Measurements from ENCODE around the gene SMOC2. TPM values are rescaled to one million over a fixed set of nuclear protein-coding genes. Genes with fewer than 3 reads are reported as not detected.

The SMOC2 gene
- total and polyA plus RNA-seq, 12 donors, result 6.6 to 39.1 (median 17.6) TPM

- 88 to 89% methylated on average over 13 of the region's 13 CpGs for WGBS, 2 donors
- DNase-seq (no peak), ATAC-seq (no peak)
- TF ChIP-seq, protein P1, sequence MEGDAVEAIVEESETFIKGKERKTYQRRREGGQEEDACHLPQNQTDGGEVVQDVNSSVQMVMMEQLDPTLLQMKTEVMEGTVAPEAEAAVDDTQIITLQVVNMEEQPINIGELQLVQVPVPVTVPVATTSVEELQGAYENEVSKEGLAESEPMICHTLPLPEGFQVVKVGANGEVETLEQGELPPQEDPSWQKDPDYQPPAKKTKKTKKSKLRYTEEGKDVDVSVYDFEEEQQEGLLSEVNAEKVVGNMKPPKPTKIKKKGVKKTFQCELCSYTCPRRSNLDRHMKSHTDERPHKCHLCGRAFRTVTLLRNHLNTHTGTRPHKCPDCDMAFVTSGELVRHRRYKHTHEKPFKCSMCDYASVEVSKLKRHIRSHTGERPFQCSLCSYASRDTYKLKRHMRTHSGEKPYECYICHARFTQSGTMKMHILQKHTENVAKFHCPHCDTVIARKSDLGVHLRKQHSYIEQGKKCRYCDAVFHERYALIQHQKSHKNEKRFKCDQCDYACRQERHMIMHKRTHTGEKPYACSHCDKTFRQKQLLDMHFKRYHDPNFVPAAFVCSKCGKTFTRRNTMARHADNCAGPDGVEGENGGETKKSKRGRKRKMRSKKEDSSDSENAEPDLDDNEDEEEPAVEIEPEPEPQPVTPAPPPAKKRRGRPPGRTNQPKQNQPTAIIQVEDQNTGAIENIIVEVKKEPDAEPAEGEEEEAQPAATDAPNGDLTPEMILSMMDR (IDR thresholded peaks at IDR 0.05), result no peak
- no peaks in the 10 kb centered on the region for H3K36me3 ChIP-seq
- no peak overlapping the region for H3K4me3 ChIP-seq
- H3K9me3 ChIP-seq, result no peaks in the 10 kb centered on the region
- H3K27me3 ChIP-seq, result peaks cover 0 to 7% (median 0%) of the 10 kb centered on the region in 7 donors
- peaks cover 0 to 26% (median 7%) of the 10 kb centered on the region in 9 donors for H3K4me1 ChIP-seq
- H3K27ac ChIP-seq, result no peak overlapping the region
- intact Hi-C loops (cut with DNase I), result no loop called here
These were observed 20.3 kb upstream of the SMOC2 start for GRCh38 chr6:168420706-168421105.

DNA sequence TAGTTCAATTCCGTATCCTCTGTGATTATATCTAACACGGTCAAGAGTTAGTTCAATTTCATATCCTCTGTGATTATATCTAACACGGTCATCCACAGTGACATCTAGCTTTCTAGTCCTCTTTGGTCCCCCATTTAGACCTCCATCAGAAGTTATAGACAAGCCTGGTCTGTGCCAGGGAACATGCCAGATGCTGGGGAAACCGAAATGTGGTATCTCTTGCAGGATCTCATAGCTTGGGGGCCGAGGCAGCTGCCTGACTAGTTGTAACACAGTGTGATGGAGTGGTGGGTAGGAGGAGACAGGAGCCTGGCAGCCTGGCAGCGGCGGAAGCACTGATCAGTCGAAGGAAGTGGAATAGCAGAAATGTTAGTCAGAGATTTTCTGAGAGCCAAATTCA is 13.8 kb upstream of the SMOC2 start:
- ATAC-seq (no peak), DNase-seq (no peak)
- H3K36me3 ChIP-seq, result no peaks in the 10 kb centered on the region
- no peak overlapping the region for H3K27ac ChIP-seq
- intact Hi-C loops (cut with DNase I), result no loop called here
- H3K27me3 ChIP-seq, result peaks cover 0 to 24% (median 10%) of the 10 kb centered on the region in 7 donors
- no peaks in the 10 kb centered on the region for H3K9me3 ChIP-seq
- no peaks in the 10 kb centered on the region for H3K4me1 ChIP-seq
- no peak overlapping the region for H3K4me3 ChIP-seq
- WGBS, 2 donors, result 85 to 87% methylated on average over 8 of the region's 8 CpGs
- TF ChIP-seq, protein P1 (IDR thresholded peaks at IDR 0.05), result no peak

DNA sequence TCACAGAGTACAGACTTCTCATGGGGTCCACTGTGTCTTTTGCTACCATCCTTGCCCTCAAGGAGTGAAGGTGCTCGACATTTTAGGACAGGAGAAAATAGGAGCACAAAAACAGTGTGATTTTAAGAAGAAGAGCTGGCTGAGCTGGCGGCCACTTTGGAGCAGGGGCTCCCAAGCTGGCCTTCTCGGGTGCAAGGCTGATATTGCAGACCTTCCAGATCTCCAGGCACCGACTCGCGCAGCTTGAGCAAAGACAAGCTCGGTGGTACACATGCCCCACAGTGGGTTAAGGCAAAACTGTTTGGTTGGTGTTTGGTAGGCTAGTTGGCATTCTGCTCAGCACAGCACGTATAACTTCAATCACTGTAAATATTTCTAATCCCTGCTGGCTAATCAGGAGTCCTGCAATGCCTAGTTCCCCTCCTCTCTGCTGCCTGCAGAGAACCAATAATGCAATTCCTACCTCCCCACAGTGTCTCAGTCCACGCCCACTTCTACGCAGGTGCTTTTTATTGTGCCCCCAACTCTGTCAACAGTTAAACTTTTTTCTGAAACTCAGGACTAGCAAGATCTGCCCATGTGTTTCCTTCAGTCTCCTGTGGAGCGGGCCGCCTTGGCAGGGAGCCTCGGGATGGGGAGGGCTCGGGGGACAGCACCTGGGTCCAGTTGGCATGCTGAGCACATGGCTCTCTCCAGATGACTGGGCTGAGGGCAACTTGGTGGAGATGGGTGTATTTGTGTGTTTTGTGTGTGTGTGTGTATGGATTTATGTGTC is 12.7 kb upstream of the SMOC2 start:
- WGBS, 2 donors, result 73 to 80% methylated on average over 14 of the region's 14 CpGs
- H3K4me3 ChIP-seq, result no peak overlapping the region
- TF ChIP-seq, protein P1 (IDR thresholded peaks at IDR 0.05), result no peak
- no peaks in the 10 kb centered on the region for H3K9me3 ChIP-seq
- no peaks in the 10 kb centered on the region for H3K36me3 ChIP-seq
- peaks cover 0 to 25% (median 10%) of the 10 kb centered on the region in 7 donors for H3K27me3 ChIP-seq
- H3K4me1 ChIP-seq, result no peaks in the 10 kb centered on the region
- ATAC-seq (no peak), DNase-seq (no peak)
- intact Hi-C loops (cut with DNase I), result no loop called here
- no peak overlapping the region for H3K27ac ChIP-seq

GRCh38 chr6:168428863-168429262 is 12.1 kb upstream of the SMOC2 start:
- Histone ChIP-seq H3K27ac (no peak overlapping the region), H3K9me3 (no peaks in the 10 kb centered on the region), H3K4me1 (no peaks in the 10 kb centered on the region), H3K36me3 (no peaks in the 10 kb centered on the region), H3K27me3 (peaks cover 0 to 31% (median 13%) of the 10 kb centered on the region in 7 donors), H3K4me3 (no peak overlapping the region)
- TF ChIP-seq, protein P1 (IDR thresholded peaks at IDR 0.05), result no peak
- ATAC-seq, result no peak
- no peak for DNase-seq
- WGBS, 2 donors, result 76 to 88% methylated on average over 1 of the region's 1 CpG
- intact Hi-C loops (cut with DNase I), result no loop called here
